Measurements from ENCODE around the gene NRBF2.

The NRBF2 gene

DNA sequence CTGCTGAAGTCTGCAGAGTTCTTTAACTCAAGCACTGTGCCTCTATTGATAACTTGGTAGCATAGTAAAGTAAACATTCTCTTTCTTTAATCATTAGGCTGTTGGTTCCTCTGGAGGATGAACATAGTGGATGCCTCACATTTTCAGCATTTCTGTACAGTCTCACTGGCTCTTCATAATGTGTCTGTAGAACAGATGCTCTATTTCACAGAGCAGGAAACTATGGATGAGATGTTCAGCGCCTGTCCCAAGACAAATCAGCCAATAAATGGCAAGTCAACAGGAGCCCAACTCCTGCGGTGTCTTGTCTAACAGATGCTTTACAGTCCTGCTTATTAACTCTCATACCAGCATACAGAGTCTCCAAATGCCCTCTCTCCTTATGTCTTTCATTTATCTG is 36.5 kb downstream of the NRBF2 start:
- TF ChIP-seq, protein P1, sequence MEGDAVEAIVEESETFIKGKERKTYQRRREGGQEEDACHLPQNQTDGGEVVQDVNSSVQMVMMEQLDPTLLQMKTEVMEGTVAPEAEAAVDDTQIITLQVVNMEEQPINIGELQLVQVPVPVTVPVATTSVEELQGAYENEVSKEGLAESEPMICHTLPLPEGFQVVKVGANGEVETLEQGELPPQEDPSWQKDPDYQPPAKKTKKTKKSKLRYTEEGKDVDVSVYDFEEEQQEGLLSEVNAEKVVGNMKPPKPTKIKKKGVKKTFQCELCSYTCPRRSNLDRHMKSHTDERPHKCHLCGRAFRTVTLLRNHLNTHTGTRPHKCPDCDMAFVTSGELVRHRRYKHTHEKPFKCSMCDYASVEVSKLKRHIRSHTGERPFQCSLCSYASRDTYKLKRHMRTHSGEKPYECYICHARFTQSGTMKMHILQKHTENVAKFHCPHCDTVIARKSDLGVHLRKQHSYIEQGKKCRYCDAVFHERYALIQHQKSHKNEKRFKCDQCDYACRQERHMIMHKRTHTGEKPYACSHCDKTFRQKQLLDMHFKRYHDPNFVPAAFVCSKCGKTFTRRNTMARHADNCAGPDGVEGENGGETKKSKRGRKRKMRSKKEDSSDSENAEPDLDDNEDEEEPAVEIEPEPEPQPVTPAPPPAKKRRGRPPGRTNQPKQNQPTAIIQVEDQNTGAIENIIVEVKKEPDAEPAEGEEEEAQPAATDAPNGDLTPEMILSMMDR (conservative IDR thresholded peaks at IDR 0.05), result no peak
- H3K27ac ChIP-seq, result no peak overlapping the region; the same call in 1 of the 2 replicates

GRCh38 chr10:63171255-63171855 is 38.2 kb downstream of the NRBF2 start:
- TF ChIP-seq, protein P1 (conservative IDR thresholded peaks at IDR 0.05), result no peak
- no peak overlapping the region for H3K27ac ChIP-seq

DNA sequence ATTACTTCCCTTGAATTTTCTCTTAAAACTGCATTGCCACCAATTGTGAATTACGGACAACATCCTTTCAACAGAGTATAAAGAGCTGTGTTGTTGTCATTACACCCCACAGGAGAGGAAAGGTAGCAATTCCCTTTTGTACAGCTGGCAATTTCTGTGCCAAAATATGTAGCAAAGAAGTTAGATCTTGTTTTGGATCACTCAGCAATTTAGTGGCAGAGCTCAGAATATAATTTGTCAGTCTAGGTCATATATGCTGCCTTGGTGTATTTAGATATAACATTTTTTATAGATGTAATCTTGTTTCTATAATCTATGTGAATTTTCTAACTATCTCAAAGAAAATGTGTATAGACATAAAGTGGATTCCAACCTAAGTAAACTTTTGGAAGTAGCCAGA is 38.8 kb downstream of the NRBF2 start:
- TF ChIP-seq, protein P1 (conservative IDR thresholded peaks at IDR 0.05), result no peak
- no peak overlapping the region for H3K27ac ChIP-seq

GRCh38 chr10:63173468-63174232 is 40.5 kb downstream of the NRBF2 start:
- no peak overlapping the region for H3K27ac ChIP-seq
- TF ChIP-seq, protein P1 (conservative IDR thresholded peaks at IDR 0.05), result no peak

GRCh38 chr10:63175534-63175933 is 42.4 kb downstream of the NRBF2 start:
- no peak overlapping the region for H3K27ac ChIP-seq
- TF ChIP-seq, protein P1 (conservative IDR thresholded peaks at IDR 0.05), result no peak

GRCh38 chr10:63192826-63193225 is 59.7 kb downstream of the NRBF2 start:
- no peak overlapping the region for H3K27ac ChIP-seq
- TF ChIP-seq, protein P1 (conservative IDR thresholded peaks at IDR 0.05), result no peak

- no peak overlapping the region for H3K27ac ChIP-seq
- TF ChIP-seq, protein P1 (conservative IDR thresholded peaks at IDR 0.05), result no peak
Measured at GRCh38 chr10:63197344-63198092, 64.4 kb downstream of the NRBF2 start.
